Colonic mucosa (tissue), 4 donors: Measurements from ENCODE around the gene FHL2. TPM values are rescaled to one million over a fixed set of nuclear protein-coding genes. Genes with fewer than 3 reads are reported as not detected.

ENCODE experiments used
- DNase-seq: peaks from one replicate; pipeline ENCODE4 v3.0.0-alpha.2; 2020
- H3K27ac ChIP-seq: fragments of 200-600 bp; one replicate; pipeline ENCODE4 v1.8.0; 2021
- H3K27me3 ChIP-seq: fragments of 200-600 bp; one replicate; pipeline ENCODE4 v1.8.0; 2021
- H3K36me3 ChIP-seq: fragments of 200-600 bp; one replicate; pipeline ENCODE4 v1.8.0; 2021
- H3K4me1 ChIP-seq: fragments of 200-600 bp; one replicate; pipeline ENCODE4 v1.8.0; 2021; ENCODE audit warnings: mild to moderate bottlenecking
- H3K4me3 ChIP-seq: fragments of 200-600 bp; one replicate; pipeline ENCODE4 v1.8.0; 2021
- H3K9ac ChIP-seq, 2 donors: one replicate each; pipeline ENCODE4 v1.7.0; 2013; ENCODE audit warnings: control low read depth in 2 of 2, low read depth in 2 of 2, low read length in 2 of 2
- H3K9me3 ChIP-seq: fragments of 200-600 bp; one replicate; pipeline ENCODE4 v1.8.0; 2021
- CTCF ChIP-seq: fragments of 200-600 bp; IDR thresholded peaks from one replicate; pipeline ENCODE4 v1.8.0; 2022; ENCODE audit warnings: antibody characterized with exemption, mild to moderate bottlenecking
- intact Hi-C: fragments of 100-400 bp; cut with DNase I; formaldehyde crosslinking; loops from one replicate; pipeline ENCODE4 v1.14.1; 2022
- total RNA-seq, 2 donors: library from RNA; stranded (reverse); fragmentation: NEBNext Ultra II Directional in 1 of 2; extraction: Animal tissue kit (Norgen Biotek cat#: 25700) in 1 of 2; gene quantifications; one replicate each; pipeline ENCODE4 v1.2.1, GENCODE V29; 2021
- donor health status: healthy.
- donor health status: DM: no; HTN: no; CAD: no.
- donor health status: DM: no; HTN: no; CAD: no.

Gene FHL2
- total RNA-seq, 2 donors from 2014 or later: 103 to 212 TPM

DNA sequence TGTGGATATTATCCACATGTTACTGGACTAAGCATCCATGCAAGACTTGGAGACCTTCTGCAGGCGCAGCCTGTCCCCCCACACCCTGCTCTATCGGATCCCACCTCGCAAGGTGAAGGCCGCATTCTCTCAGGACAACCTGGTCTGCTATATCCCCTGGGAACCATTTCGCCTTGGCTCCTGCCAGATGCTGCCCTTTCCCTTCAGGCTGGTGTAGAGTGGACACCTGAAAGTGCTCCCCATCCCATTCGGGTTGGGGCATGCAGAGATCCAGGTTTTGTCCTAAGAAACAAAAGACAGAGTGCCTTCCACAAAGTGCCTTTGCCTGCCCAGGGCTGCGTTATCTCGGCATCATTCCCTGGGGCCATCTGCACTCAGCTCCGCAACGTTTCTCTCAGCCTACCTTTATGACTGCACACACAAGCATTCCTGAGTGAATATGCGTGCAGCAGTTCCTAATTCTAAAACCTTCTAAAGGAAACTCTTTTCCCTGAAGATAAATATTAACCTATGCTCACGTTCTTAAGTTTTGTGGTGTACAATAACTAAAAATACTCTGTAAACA lies 20.5 kb downstream of the FHL2 start:
- no peaks in the 10 kb centered on the region for H3K27me3 ChIP-seq
- intact Hi-C loops: no loop called here
- H3K27ac ChIP-seq: no peak overlapping the region
- peaks cover 14% of the 10 kb centered on the region for H3K36me3 ChIP-seq
- H3K4me1 ChIP-seq: no peaks in the 10 kb centered on the region
- no peak for DNase-seq
- H3K9me3 ChIP-seq: no peaks in the 10 kb centered on the region
- no peak overlapping the region for H3K4me3 ChIP-seq
- TF ChIP-seq CTCF: no peak
- no peak overlapping the region for H3K9ac ChIP-seq

- no peak overlapping the region for H3K4me3 ChIP-seq
- H3K4me1 ChIP-seq: no peaks in the 10 kb centered on the region
- H3K9ac ChIP-seq: no peak overlapping the region
- DNase-seq: no peak
- no peak overlapping the region for H3K27ac ChIP-seq
- peaks cover 15% of the 10 kb centered on the region for H3K36me3 ChIP-seq
- no peaks in the 10 kb centered on the region for H3K27me3 ChIP-seq
- H3K9me3 ChIP-seq: no peaks in the 10 kb centered on the region
- intact Hi-C loops: no loop called here
- no peak for TF ChIP-seq CTCF
These were observed 21.0 kb downstream of the FHL2 start for GRCh38 chr2:105377871-105378270.

DNA sequence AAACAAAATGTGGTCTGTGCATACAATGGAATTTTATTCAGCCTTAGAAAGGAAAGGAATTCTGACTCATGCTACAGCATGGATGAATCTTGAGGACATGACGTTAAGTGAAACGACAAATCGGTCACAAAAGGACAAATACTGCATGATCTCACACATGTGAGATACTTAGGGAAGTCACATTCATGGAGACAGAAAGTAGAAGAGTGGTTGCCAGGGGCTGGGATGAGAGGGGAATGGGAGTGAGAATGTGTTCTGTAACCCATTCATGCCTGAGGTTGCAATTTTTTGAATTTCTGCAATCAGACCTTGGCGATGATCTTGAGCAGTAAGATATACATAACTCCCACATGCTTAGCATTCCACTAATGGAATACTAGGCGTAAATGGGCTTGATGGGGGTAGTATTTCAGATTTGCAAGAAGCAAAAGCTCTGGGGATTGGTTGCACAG lies 22.0 kb downstream of the FHL2 start:
- DNase-seq: no peak
- Histone ChIP-seq H3K36me3 (peaks cover 15% of the 10 kb centered on the region), H3K4me1 (no peaks in the 10 kb centered on the region), H3K9me3 (no peaks in the 10 kb centered on the region), H3K27ac (no peak overlapping the region), H3K27me3 (no peaks in the 10 kb centered on the region), H3K9ac (no peak overlapping the region), H3K4me3 (no peak overlapping the region)
- TF ChIP-seq CTCF: no peak
- intact Hi-C loops: no loop called here

- peaks cover 15% of the 10 kb centered on the region for H3K36me3 ChIP-seq
- no peaks in the 10 kb centered on the region for H3K4me1 ChIP-seq
- H3K9me3 ChIP-seq: no peaks in the 10 kb centered on the region
- TF ChIP-seq CTCF: no peak
- H3K9ac ChIP-seq: no peak overlapping the region
- no peak for DNase-seq
- H3K27ac ChIP-seq: no peak overlapping the region
- H3K27me3 ChIP-seq: no peaks in the 10 kb centered on the region
- no peak overlapping the region for H3K4me3 ChIP-seq
- intact Hi-C loops: no loop called here
These were observed 22.8 kb downstream of the FHL2 start for GRCh38 chr2:105376010-105376409.

GRCh38 chr2:105375001-105375561 lies 23.8 kb downstream of the FHL2 start:
- H3K9ac ChIP-seq: no peak overlapping the region
- intact Hi-C loops: no loop called here

More at GRCh38 chr2:105375001-105375561, 23.8 kb downstream of the FHL2 start:
- H3K27ac ChIP-seq: no peak overlapping the region
- H3K4me1 ChIP-seq: no peaks in the 10 kb centered on the region
- no peaks in the 10 kb centered on the region for H3K9me3 ChIP-seq
- no peak for TF ChIP-seq CTCF
- no peak for DNase-seq
- H3K36me3 ChIP-seq: peaks cover 15% of the 10 kb centered on the region
- H3K27me3 ChIP-seq: no peaks in the 10 kb centered on the region
- no peak overlapping the region for H3K4me3 ChIP-seq
